Activated B cell treated with CpG ODN at 0.5 μM for 24 hours (primary cell): ENCODE data around the gene CLIC4. TPM values are rescaled to one million over a fixed set of nuclear protein-coding genes. Genes with fewer than 3 reads are reported as not detected.

Experiments
- ATAC-seq: fragments of 200-7000 bp; cut with Tn5 transposase; one replicate; pipeline ENCODE4 v1.10.0; 2021; ENCODE audit warnings: low read depth, mild to moderate bottlenecking, moderate library complexity
- CTCF ChIA-PET: fragments of 350-600 bp; sonication (Branson Sonifier 250); formaldehyde crosslinking; loops from one replicate; lab custom pipeline; 2021; ENCODE audit warnings: antibody characterized with exemption; lab: Charles Lee
- POLR2A ChIA-PET: fragments of 350-600 bp; sonication (Branson Sonifier 250); formaldehyde crosslinking; loops from one replicate; lab custom pipeline; 2021; ENCODE audit warnings: antibody characterized with exemption; lab: Charles Lee
- DNase-seq: peaks from one replicate; pipeline ENCODE4 v3.0.0; 2022
- H3K27ac Mint-ChIP-seq: one replicate; pipeline ENCODE4 v1.8.0; 2020; ENCODE audit warnings: mixed read lengths
- H3K27me3 Mint-ChIP-seq: one replicate; pipeline ENCODE4 v1.8.0; 2021; ENCODE audit warnings: mixed read lengths
- H3K36me3 Mint-ChIP-seq: one replicate; pipeline ENCODE4 v1.8.0; 2021; ENCODE audit warnings: low read depth, mixed read lengths
- H3K4me1 Mint-ChIP-seq: one replicate; pipeline ENCODE4 v1.8.0; 2021; ENCODE audit warnings: mixed read lengths
- H3K4me3 Mint-ChIP-seq: one replicate; pipeline ENCODE4 v1.8.0; 2020; ENCODE audit warnings: mild to moderate bottlenecking, mixed read lengths
- H3K9me3 Mint-ChIP-seq: one replicate; pipeline ENCODE4 v1.8.0; 2020; ENCODE audit warnings: mixed read lengths
- CTCF ChIP-seq: fragments of 200-600 bp; IDR thresholded peaks from one replicate; pipeline ENCODE4 v1.8.0; 2022; ENCODE audit warnings: antibody characterized with exemption, mild to moderate bottlenecking
- intact Hi-C: fragments of 100-400 bp; cut with micrococcal nuclease; formaldehyde crosslinking; loops from one replicate; pipeline ENCODE4 v1.15.1; 2024
- total RNA-seq: library from RNA; stranded (reverse); gene quantifications from 2 replicates; pipeline ENCODE4 v1.2.3, GENCODE V29; 2022

Gene CLIC4
- total RNA-seq, 1 donor from 2014 or later, result 99.8 TPM

DNA sequence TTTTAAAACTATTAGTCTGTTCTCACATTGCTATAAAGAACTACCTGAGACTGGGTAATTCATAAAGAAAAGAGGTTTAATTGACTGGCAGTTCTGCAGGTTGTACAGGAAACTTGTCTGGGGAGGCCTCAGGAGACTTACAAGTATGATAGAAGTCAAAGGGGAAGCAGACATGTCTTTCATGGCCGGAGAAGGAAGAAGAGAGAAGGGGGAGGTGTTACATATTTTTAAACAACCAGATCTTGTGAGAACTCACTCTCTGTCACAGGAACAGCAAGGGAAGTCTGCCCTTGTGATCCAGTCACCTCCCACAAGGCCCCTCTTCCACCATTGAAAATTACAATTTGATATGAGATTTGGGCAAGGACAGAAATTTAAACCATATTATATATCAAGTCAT is 55.9 kb downstream of the CLIC4 start:
- TF ChIP-seq CTCF, result no peak
- Mint-ChIP-seq H3K36me3 (peaks cover 48% of the 10 kb centered on the region), H3K4me1 (peaks cover 40% of the 10 kb centered on the region), H3K27ac (peak overlapping the region; percentile 54), H3K9me3 (no peaks in the 10 kb centered on the region), H3K27me3 (no peaks in the 10 kb centered on the region), H3K4me3 (no peak overlapping the region)
- intact Hi-C loops, result no loop called here
- DNase-seq (no peak), ATAC-seq (peak; percentile 56)
- POLR2A ChIA-PET, result interaction anchor here (0.7 kb wide), 1 partner anchor 56 kb away, joined by 3 read pairs; the partner anchor contains the start of gene CLIC4
- CTCF ChIA-PET, result interaction anchor here (0.7 to 0.8 kb wide), 2 partner anchors 29 to 33 kb away, joined by 3 to 4 read pairs; no protein-coding TSS in a partner anchor

DNA sequence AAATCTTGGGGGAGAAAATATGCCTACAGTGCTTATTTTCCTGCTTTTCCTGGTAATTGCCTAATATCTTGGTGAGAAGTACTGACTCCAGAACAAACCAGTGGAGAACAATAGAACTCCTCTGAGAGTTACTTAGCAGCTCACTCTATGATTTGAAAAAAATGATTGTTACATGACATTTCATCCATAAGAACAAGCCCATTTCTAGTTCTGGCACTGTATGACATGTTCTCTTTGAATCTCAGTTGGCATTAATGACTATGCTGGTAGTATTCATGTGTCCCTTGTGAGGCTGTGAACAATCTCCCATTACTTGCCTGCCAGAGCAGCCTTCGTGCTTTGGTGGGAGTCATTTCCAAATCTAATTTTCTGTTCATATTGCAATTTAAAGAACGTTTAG is 58.0 kb downstream of the CLIC4 start:
- H3K36me3 Mint-ChIP-seq, result peaks cover 45% of the 10 kb centered on the region
- no peak for DNase-seq
- POLR2A ChIA-PET, result interaction anchor here (1.0 kb wide), 1 partner anchor 21 kb away, joined by 4 read pairs; no protein-coding TSS in a partner anchor
- no peak for ATAC-seq
- TF ChIP-seq CTCF, result no peak
- CTCF ChIA-PET, result interaction anchor here (1.2 kb wide), 1 partner anchor 115 kb away, joined by 4 read pairs; no protein-coding TSS in a partner anchor
- no peak overlapping the region for H3K4me3 Mint-ChIP-seq
- no peaks in the 10 kb centered on the region for H3K27me3 Mint-ChIP-seq
- no peak overlapping the region for H3K27ac Mint-ChIP-seq
- H3K9me3 Mint-ChIP-seq, result no peaks in the 10 kb centered on the region
- H3K4me1 Mint-ChIP-seq, result peaks cover 51% of the 10 kb centered on the region
- intact Hi-C loops, result no loop called here

GRCh38 chr1:24803987-24804530 is 58.8 kb downstream of the CLIC4 start:
- Mint-ChIP-seq H3K27ac (no peak overlapping the region), H3K4me1 (peaks cover 57% of the 10 kb centered on the region), H3K27me3 (no peaks in the 10 kb centered on the region), H3K9me3 (no peaks in the 10 kb centered on the region), H3K4me3 (no peak overlapping the region), H3K36me3 (peaks cover 43% of the 10 kb centered on the region)
- CTCF ChIA-PET, result interaction anchor here (1.2 kb wide), 1 partner anchor 115 kb away, joined by 4 read pairs; no protein-coding TSS in a partner anchor
- intact Hi-C loops, result no loop called here
- no peak for TF ChIP-seq CTCF
- no peak for ATAC-seq
- POLR2A ChIA-PET, result interaction anchor here (1.0 kb wide), 1 partner anchor 22 kb away, joined by 4 read pairs; no protein-coding TSS in a partner anchor
- no peak for DNase-seq

- ChIA-PET CTCF (interaction anchor here (0.6 to 1.6 kb wide), 5 partner anchors 23 to 117 kb away, joined by 3 to 8 read pairs (median 3); no protein-coding TSS in a partner anchor), POLR2A (interaction anchor here (1.0 to 1.5 kb wide), 2 partner anchors 25 to 73 kb away, joined by 3 to 4 read pairs; no protein-coding TSS in a partner anchor)
- Mint-ChIP-seq H3K36me3 (peaks cover 37% of the 10 kb centered on the region), H3K27me3 (no peaks in the 10 kb centered on the region), H3K4me3 (no peak overlapping the region), H3K9me3 (no peaks in the 10 kb centered on the region), H3K4me1 (peaks cover 63% of the 10 kb centered on the region), H3K27ac (no peak overlapping the region)
- no peak for DNase-seq
- no peak for TF ChIP-seq CTCF
- ATAC-seq, result no peak
- intact Hi-C loops, result loop anchor here (5.0 kb wide), 1 partner anchor 38 kb away; no protein-coding TSS in a partner anchor
Measured at GRCh38 chr1:24805534-24806301, 60.5 kb downstream of the CLIC4 start.
